Thymus (tissue), 11 donors: Measurements from ENCODE around the gene CTBP2. TPM values are rescaled to one million over a fixed set of nuclear protein-coding genes. Genes with fewer than 3 reads are reported as not detected.

Experiments
- DNase-seq, 9 donors: peaks; one replicate each; pipeline ENCODE4 v3.0.0-alpha.2; 2013; ENCODE audit warnings: low spot score in 9 of 9, low read depth in 6 of 9, missing footprints in 1 of 9
- H3K27ac ChIP-seq, 2 donors: one replicate each; pipeline ENCODE4 v1.5.1; 2013; ENCODE audit warnings: control low read depth in 1 of 2, low read depth in 1 of 2, low read length in 1 of 2, mild to moderate bottlenecking in 1 of 2, moderate library complexity in 1 of 2
- H3K27me3 ChIP-seq, 2 donors: one replicate each; pipeline ENCODE4 v1.5.1; 2013; ENCODE audit warnings: low read length in 1 of 2; ENCODE audit not compliant: control insufficient read depth in 2 of 2, insufficient read depth in 1 of 2
- H3K36me3 ChIP-seq, 2 donors: one replicate each; pipeline ENCODE4 v1.5.1; 2013; ENCODE audit warnings: low read length in 1 of 2, mild to moderate bottlenecking in 1 of 2, moderate library complexity in 1 of 2; ENCODE audit not compliant: control insufficient read depth in 2 of 2, insufficient read depth in 2 of 2
- H3K4me1 ChIP-seq, 2 donors: one replicate each; pipeline ENCODE4 v1.5.1; 2013; ENCODE audit warnings: low read length in 2 of 2; ENCODE audit not compliant: control insufficient read depth in 2 of 2, insufficient read depth in 2 of 2
- H3K4me3 ChIP-seq, 2 donors: one replicate each; pipeline ENCODE4 v1.5.1; 2013; ENCODE audit warnings: low read length in 2 of 2, control low read depth in 1 of 2, mild to moderate bottlenecking in 1 of 2
- H3K9me3 ChIP-seq, 2 donors: one replicate each; pipeline ENCODE4 v1.5.1; 2013; ENCODE audit warnings: low read length in 1 of 2, mild to moderate bottlenecking in 1 of 2; ENCODE audit not compliant: control insufficient read depth in 2 of 2, insufficient read depth in 1 of 2
- WGBS: extraction: QIAGEN DNeasy Blood & Tissue Kit; methylation state at CpG from one replicate; pipeline ENCODE4 v1.1.7; 2013; 5-methylcytosine and 5-hydroxymethylcytosine counted together
- polyA plus RNA-seq: library from polyadenylated mRNA; stranded (reverse); fragments of 200-250 nt; gene quantifications from one replicate; pipeline ENCODE4 v1.2.3, GENCODE V29; 2013
- total RNA-seq: library from RNA; stranded (reverse); fragments of 120-200 nt; gene quantifications from one replicate; pipeline ENCODE4 v1.2.4, GENCODE V29; 2013
- donor health status: healthy.

The CTBP2 gene
- total and polyA plus RNA-seq, 2 donors, result 7.1 to 14.6 TPM

DNA sequence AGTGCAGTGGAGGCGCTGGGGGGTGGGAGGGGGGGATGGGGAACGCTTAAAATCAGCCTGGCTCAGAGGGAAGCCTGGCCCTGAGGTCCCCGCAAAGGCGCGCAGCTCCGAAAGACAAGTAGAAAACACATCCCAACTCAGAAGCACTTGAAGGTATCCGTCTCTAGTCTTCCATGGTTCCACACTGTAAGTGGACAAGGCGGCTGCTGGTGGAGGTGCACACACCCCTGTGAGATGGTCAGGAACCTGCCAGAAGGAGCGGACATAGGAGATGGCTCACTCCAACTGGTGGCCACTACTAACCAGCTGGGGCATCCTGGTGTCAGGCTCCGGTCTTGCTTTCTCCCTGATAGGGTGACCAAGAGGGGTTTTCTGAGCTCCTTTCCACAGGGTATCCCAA lies 41.7 kb downstream of the CTBP2 start:
- Histone ChIP-seq H3K4me1 (no peaks in the 10 kb centered on the region), H3K27ac (no peak overlapping the region), H3K27me3 (no peaks in the 10 kb centered on the region), H3K9me3 (no peaks in the 10 kb centered on the region), H3K36me3 (no peaks in the 10 kb centered on the region), H3K4me3 (no peak overlapping the region)
- no peak for DNase-seq
- 95% methylated on average over 10 of the region's 10 CpGs for WGBS

GRCh38 chr10:125118011-125118611 lies 42.3 kb downstream of the CTBP2 start:
- no peak for DNase-seq
- Histone ChIP-seq H3K4me1 (no peaks in the 10 kb centered on the region), H3K36me3 (no peaks in the 10 kb centered on the region), H3K27ac (no peak overlapping the region), H3K27me3 (no peaks in the 10 kb centered on the region), H3K9me3 (no peaks in the 10 kb centered on the region), H3K4me3 (no peak overlapping the region)
- 93% methylated on average over 14 of the region's 14 CpGs for WGBS

- no peak overlapping the region for H3K4me3 ChIP-seq
- no peaks in the 10 kb centered on the region for H3K36me3 ChIP-seq
- no peaks in the 10 kb centered on the region for H3K27me3 ChIP-seq
- no peak overlapping the region for H3K27ac ChIP-seq
- WGBS, result 94% methylated on average over 18 of the region's 18 CpGs
- H3K9me3 ChIP-seq, result no peaks in the 10 kb centered on the region
- no peak for DNase-seq
- no peaks in the 10 kb centered on the region for H3K4me1 ChIP-seq
Observed at GRCh38 chr10:125116652-125117310, 43.6 kb downstream of the CTBP2 start.

DNA sequence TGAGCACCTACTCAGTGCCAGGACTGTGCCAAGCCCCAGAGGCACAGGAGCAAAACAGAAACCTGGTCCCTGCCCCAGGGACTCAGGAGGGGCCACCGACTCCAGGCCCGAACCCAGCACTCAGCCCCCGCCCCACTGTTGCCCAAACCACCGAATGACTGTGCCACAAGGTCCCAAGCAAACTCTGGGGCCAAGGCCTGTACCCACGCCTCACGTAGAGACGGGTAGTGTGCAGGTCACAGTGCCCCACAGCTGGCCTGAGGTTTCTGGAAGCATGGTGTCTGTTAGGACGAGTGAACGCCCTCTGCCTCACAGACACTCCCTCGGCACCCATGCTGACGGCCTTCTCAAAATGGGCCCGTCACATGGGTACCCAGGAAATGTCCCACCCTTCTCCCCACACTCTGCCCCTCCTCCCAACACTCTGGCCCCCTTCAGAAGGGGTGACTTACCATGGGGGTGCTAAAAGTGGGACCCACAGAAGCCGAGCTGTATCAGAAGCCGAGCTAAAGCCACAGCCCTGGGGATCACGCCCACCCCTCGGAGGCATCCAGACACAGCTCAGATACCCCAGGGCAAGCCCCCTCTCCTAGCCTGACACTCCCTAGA lies 44.2 kb downstream of the CTBP2 start:
- no peaks in the 10 kb centered on the region for H3K9me3 ChIP-seq
- no peak overlapping the region for H3K4me3 ChIP-seq
- no peak for DNase-seq
- no peaks in the 10 kb centered on the region for H3K36me3 ChIP-seq
- H3K27ac ChIP-seq, result no peak overlapping the region
- WGBS, result 96% methylated on average over 16 of the region's 16 CpGs
- H3K27me3 ChIP-seq, result no peaks in the 10 kb centered on the region
- no peaks in the 10 kb centered on the region for H3K4me1 ChIP-seq

- no peaks in the 10 kb centered on the region for H3K36me3 ChIP-seq
- no peaks in the 10 kb centered on the region for H3K4me1 ChIP-seq
- DNase-seq, result no peak
- H3K27me3 ChIP-seq, result no peaks in the 10 kb centered on the region
- no peaks in the 10 kb centered on the region for H3K9me3 ChIP-seq
- 97% methylated on average over 5 of the region's 5 CpGs for WGBS
- no peak overlapping the region for H3K4me3 ChIP-seq
- no peak overlapping the region for H3K27ac ChIP-seq
Observed at GRCh38 chr10:125115409-125115808, 45.0 kb downstream of the CTBP2 start.

DNA sequence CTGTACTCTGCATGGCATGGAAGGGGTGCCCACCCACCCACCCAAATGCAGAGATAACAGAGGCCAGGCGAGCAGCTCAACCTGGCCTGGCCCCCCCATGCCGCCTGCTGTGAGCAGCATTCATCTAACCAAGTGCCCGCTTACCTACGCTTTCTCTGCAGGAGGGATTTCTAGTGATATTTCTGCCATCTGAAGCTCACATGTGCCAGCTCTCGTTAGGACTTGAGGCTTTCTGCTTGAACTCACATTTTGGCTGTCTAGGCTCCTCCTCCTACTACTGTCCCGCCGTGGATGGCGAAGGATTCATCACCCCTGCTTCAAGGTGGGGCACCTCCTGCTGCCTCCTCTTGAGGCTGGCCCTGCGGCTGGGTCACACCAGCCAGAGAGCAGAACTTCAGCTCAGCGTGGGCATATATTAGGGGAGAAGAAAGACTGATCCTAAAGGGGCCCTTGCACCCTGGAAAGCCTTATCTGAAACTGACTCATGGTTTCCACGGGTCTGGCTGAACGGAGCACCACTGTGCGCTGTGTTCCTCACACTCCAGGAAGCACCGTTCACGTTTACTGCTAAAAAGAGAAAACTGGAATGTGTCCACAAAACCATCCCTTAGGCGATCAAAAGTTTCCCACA lies 45.5 kb downstream of the CTBP2 start:
- Histone ChIP-seq H3K4me1 (no peaks in the 10 kb centered on the region), H3K27ac (no peak overlapping the region), H3K4me3 (no peak overlapping the region), H3K27me3 (no peaks in the 10 kb centered on the region), H3K9me3 (no peaks in the 10 kb centered on the region), H3K36me3 (no peaks in the 10 kb centered on the region)
- 96% methylated on average over 16 of the region's 16 CpGs for WGBS
- DNase-seq, result no peak

DNA sequence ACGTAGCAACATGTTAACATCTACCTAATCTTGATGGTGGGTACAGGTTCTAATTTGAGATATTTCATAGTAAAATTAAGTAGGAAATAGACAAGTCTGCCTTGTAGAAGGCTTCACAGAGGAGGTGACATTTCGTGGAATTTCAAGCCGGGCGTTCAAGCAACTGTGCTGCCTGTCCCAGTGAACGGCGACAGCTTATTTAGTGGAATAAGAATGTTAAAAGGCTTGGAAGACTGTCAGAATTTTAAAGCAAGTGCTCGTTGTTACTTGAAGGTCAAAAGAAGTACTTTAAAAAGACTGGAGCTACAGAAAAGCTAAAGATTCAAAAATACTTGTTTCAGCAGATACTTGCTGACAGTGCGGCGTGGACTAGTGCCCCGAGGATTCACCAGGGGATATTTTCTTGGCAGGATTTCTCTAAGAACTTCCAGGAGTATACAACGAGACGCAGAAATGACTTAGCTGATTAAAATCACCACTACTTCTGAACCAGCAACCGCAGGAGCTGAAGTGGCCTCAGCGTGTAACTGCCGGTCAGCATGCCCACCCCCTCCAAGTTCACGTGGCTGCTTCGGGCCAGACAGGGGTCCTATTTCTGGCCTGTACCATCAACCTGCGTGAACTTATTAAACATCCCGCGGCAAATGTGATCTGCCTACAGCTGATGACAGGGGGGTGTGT lies 46.5 kb downstream of the CTBP2 start:
- Histone ChIP-seq H3K27me3 (no peaks in the 10 kb centered on the region), H3K36me3 (no peaks in the 10 kb centered on the region), H3K27ac (no peak overlapping the region), H3K9me3 (no peaks in the 10 kb centered on the region), H3K4me3 (no peak overlapping the region), H3K4me1 (no peaks in the 10 kb centered on the region)
- DNase-seq, result no peak
- 95% methylated on average over 20 of the region's 20 CpGs for WGBS

GRCh38 chr10:125112697-125113494 lies 47.5 kb downstream of the CTBP2 start:
- Histone ChIP-seq H3K36me3 (no peaks in the 10 kb centered on the region), H3K27me3 (no peaks in the 10 kb centered on the region), H3K4me3 (no peak overlapping the region), H3K9me3 (no peaks in the 10 kb centered on the region), H3K27ac (no peak overlapping the region), H3K4me1 (no peaks in the 10 kb centered on the region)
- DNase-seq, result no peak
- 93% methylated on average over 2 of the region's 2 CpGs for WGBS
